ENCODE measurements around the gene FYCO1.

FYCO1 gene

DNA sequence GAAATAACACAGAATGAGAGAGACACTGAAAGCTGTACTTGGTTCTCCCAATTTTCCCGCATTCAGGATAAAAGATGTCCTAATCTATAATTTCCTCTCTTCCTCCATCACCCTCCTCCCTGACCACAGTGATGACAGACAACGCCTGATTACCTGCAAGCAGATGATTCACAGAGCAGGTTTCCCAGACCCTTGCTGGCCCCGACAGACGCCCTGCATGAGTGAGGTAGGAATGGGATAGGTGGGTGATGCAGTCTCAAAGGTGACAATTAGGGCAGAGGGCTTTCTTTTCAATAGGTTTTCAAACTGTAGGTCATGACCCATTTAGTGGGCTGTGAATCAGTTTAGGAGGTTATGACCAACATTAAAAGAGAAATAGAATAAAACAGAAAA lies 57.6 kb downstream of the FYCO1 start:
- no peak overlapping the region for H3K4me3 ChIP-seq (replicated peaks; ENCODE audit: low read depth, low read length)

DNA sequence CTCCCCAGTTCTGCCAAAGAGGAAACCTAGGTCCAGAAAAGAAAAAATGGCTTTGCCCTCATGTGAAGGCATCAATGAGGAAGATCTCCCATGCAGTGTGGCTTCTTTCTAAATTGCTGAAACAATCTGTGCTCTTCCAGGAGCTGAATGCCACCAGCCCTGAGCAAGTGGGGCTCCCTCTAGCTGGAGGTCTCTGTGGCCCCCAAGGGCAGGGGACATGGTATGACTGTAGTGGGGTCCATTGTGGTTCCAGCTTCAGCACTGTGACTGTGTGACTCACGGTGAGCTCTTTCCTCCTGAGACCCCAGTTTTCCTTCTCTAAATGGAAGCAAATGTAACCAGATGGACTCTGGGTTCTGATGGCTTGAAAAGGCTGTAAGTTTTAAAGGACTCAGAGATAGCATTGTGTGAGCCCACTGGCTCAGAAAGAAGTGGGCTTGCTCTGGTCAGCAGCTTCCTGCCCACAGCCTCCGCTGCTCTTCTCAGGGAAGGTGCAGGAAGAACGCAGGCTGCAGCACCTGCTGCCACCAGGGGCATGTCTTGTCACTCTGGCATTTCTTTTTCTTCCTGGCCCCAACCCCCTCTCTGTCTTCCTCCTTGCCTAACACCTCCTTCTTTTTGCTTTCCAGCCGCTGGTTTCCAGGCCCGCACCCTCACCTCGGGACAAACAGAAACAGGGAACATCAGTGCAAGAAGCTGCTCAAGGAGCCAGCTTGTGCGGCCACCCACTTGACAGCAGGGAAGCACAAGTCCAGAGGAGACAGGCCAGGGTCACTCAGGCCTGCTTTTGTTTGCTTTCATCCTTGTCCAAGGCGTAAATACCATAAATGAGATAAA lies 58.2 kb downstream of the FYCO1 start:
- no peaks in the 10 kb centered on the region for H3K27me3 ChIP-seq (replicated peaks; ENCODE audit: control insufficient read depth, insufficient read depth, low read length)
- H3K4me3 ChIP-seq (replicated peaks; ENCODE audit: low read depth, low read length) = no peak overlapping the region
- TF ChIP-seq CTCF (IDR thresholded peaks at IDR 0.05; ENCODE audit: insufficient read depth, low read length, poor library complexity, severe bottlenecking) = no peak
- peaks cover 4% of the 10 kb centered on the region for H3K36me3 ChIP-seq (ENCODE audit: control insufficient read depth, insufficient read depth, low read length)
- no peak for DNase-seq (ENCODE audit: extremely low read depth, insufficient read length)

More for the DNA sequence above, 57.6 kb downstream of the FYCO1 start:
- Histone ChIP-seq H3K27me3 (replicated peaks; ENCODE audit: control insufficient read depth, insufficient read depth, low read length) (no peaks in the 10 kb centered on the region), H3K36me3 (ENCODE audit: control insufficient read depth, insufficient read depth, low read length) (peaks cover 4% of the 10 kb centered on the region)
- no peak for TF ChIP-seq CTCF (IDR thresholded peaks at IDR 0.05; ENCODE audit: insufficient read depth, low read length, poor library complexity, severe bottlenecking)
- no peak for DNase-seq (ENCODE audit: extremely low read depth, insufficient read length)

- no peak for DNase-seq (ENCODE audit: extremely low read depth, insufficient read length)
- Histone ChIP-seq H3K4me3 (replicated peaks; ENCODE audit: low read depth, low read length) (no peak overlapping the region), H3K27me3 (replicated peaks; ENCODE audit: control insufficient read depth, insufficient read depth, low read length) (no peaks in the 10 kb centered on the region), H3K36me3 (ENCODE audit: control insufficient read depth, insufficient read depth, low read length) (peaks cover 4% of the 10 kb centered on the region)
- TF ChIP-seq CTCF (IDR thresholded peaks at IDR 0.05; ENCODE audit: insufficient read depth, low read length, poor library complexity, severe bottlenecking) = no peak
These were observed 59.4 kb downstream of the FYCO1 start for GRCh38 chr3:45936261-45936660.

GRCh38 chr3:45933591-45933990 lies 62.0 kb downstream of the FYCO1 start:
- Histone ChIP-seq H3K27me3 (replicated peaks; ENCODE audit: control insufficient read depth, insufficient read depth, low read length) (no peaks in the 10 kb centered on the region), H3K36me3 (ENCODE audit: control insufficient read depth, insufficient read depth, low read length) (peaks cover 8% of the 10 kb centered on the region), H3K4me3 (replicated peaks; ENCODE audit: low read depth, low read length) (no peak overlapping the region)
- TF ChIP-seq CTCF (IDR thresholded peaks at IDR 0.05; ENCODE audit: insufficient read depth, low read length, poor library complexity, severe bottlenecking) = no peak
- DNase-seq (ENCODE audit: extremely low read depth, insufficient read length) = no peak

- TF ChIP-seq CTCF (IDR thresholded peaks at IDR 0.05; ENCODE audit: insufficient read depth, low read length, poor library complexity, severe bottlenecking) = no peak
- H3K36me3 ChIP-seq (ENCODE audit: control insufficient read depth, insufficient read depth, low read length) = peaks cover 7% of the 10 kb centered on the region
- no peak for DNase-seq (ENCODE audit: extremely low read depth, insufficient read length)
- H3K27me3 ChIP-seq (replicated peaks; ENCODE audit: control insufficient read depth, insufficient read depth, low read length) = no peaks in the 10 kb centered on the region
- no peak overlapping the region for H3K4me3 ChIP-seq (replicated peaks; ENCODE audit: low read depth, low read length)
These were observed 63.5 kb downstream of the FYCO1 start for GRCh38 chr3:45932112-45932511.
